Measurements from ENCODE around the gene CNTN4. TPM values are rescaled to one million over a fixed set of nuclear protein-coding genes. Genes with fewer than 3 reads are reported as not detected.

Gene CNTN4
- total RNA-seq, 1 experiment from 2014 or later, result 51.3 TPM

DNA sequence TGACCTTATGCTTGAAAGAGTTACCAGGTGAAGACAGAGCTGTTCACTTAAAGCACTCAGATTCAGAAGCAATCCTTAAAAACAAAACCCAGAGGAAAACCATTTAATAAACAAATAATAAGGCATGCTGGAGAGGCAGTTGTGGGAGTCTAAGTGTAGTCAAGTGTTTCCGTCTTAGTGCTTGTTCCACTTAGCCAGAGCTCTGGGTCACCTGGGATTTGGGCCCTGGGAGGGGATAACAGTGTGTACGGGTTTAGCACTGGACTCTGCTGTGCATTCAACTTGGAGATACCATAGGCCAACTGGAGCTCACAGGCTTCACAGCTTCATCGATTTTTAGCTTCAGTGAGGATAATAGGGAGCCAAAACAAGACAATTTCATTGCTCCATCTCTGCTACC is 444.6 kb downstream of the CNTN4 start:
- Mint-ChIP-seq H3K36me3 (ENCODE audit: insufficient read depth, unreplicated experiment) (peaks cover 10% of the 10 kb centered on the region), H3K4me3 (ENCODE audit: unreplicated experiment) (no peak overlapping the region), H3K4me1 (ENCODE audit: low read depth, unreplicated experiment) (no peaks in the 10 kb centered on the region), H3K27me3 (ENCODE audit: insufficient read depth, unreplicated experiment) (peaks cover 3% of the 10 kb centered on the region), H3K9me3 (ENCODE audit: unreplicated experiment) (peaks cover 20% of the 10 kb centered on the region), H3K27ac (ENCODE audit: unreplicated experiment) (no peak overlapping the region)
- Histone ChIP-seq H3K9me3 (peaks cover 3% of the 10 kb centered on the region; the same call in 1 of the 2 replicates), H3K4me3 (ENCODE audit: low read depth, low read length) (no peak overlapping the region), H3K27me3 (replicated peaks; ENCODE audit: control insufficient read depth, insufficient read depth, low read length) (no peaks in the 10 kb centered on the region), H3K4me1 (0 out of 2 replicates have a peak, but pooled peaks cover 4% of the 10 kb centered on the region), H3K36me3 (ENCODE audit: control insufficient read depth, insufficient read depth, low read length) (no peaks in the 10 kb centered on the region)
- ChIA-PET POLR2A (no interaction called here), CTCF (no interaction called here)
- TF ChIP-seq, protein P1, sequence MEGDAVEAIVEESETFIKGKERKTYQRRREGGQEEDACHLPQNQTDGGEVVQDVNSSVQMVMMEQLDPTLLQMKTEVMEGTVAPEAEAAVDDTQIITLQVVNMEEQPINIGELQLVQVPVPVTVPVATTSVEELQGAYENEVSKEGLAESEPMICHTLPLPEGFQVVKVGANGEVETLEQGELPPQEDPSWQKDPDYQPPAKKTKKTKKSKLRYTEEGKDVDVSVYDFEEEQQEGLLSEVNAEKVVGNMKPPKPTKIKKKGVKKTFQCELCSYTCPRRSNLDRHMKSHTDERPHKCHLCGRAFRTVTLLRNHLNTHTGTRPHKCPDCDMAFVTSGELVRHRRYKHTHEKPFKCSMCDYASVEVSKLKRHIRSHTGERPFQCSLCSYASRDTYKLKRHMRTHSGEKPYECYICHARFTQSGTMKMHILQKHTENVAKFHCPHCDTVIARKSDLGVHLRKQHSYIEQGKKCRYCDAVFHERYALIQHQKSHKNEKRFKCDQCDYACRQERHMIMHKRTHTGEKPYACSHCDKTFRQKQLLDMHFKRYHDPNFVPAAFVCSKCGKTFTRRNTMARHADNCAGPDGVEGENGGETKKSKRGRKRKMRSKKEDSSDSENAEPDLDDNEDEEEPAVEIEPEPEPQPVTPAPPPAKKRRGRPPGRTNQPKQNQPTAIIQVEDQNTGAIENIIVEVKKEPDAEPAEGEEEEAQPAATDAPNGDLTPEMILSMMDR (IDR thresholded peaks at IDR 0.05; ENCODE audit: insufficient read depth in 1 of 2, low read depth in 1 of 2, low read length in 1 of 2, severe bottlenecking in 1 of 2, unreplicated experiment in 1 of 2), result no peak
- intact Hi-C loops (cut with micrococcal nuclease; ENCODE audit: unreplicated experiment), result no loop called here
- BruUV-seq (replicated peaks), result no TSS peak
- DNase-seq, result no peak

DNA sequence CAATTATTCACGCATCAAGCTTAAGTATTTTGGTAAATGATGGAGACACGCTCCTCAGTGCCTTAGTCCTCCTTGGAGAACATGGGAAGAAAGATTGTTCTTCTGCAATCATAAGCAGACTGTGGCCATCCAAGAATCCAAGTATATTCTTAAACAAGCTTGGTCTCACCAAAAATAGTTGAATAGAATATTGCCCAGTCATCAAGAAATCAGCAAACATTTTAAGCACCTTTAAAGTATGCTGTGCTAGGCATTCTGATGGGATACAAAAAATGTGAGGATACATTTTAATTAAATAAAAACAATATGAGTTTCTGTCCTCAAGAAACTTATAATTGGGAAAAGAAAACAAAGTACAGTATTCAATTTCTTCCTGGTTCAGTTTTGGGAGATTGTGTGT is 445.5 kb downstream of the CNTN4 start:
- TF ChIP-seq, protein P1 (IDR thresholded peaks at IDR 0.05; ENCODE audit: insufficient read depth in 1 of 2, low read depth in 1 of 2, low read length in 1 of 2, severe bottlenecking in 1 of 2, unreplicated experiment in 1 of 2), result no peak
- H3K4me1 Mint-ChIP-seq (ENCODE audit: low read depth, unreplicated experiment), result no peaks in the 10 kb centered on the region
- POLR2A ChIA-PET, result no interaction called here
- H3K9me3 Mint-ChIP-seq (ENCODE audit: unreplicated experiment), result peaks cover 20% of the 10 kb centered on the region
- peaks cover 10% of the 10 kb centered on the region for H3K36me3 Mint-ChIP-seq (ENCODE audit: insufficient read depth, unreplicated experiment)
- no peak for DNase-seq
- no peaks in the 10 kb centered on the region for H3K27me3 ChIP-seq (replicated peaks; ENCODE audit: control insufficient read depth, insufficient read depth, low read length)
- no peak overlapping the region for H3K4me3 ChIP-seq (ENCODE audit: low read depth, low read length)
- no peak overlapping the region for H3K4me3 Mint-ChIP-seq (ENCODE audit: unreplicated experiment)
- H3K9me3 ChIP-seq, result peaks cover 3% of the 10 kb centered on the region; the same call in 1 of the 2 replicates
- intact Hi-C loops (cut with micrococcal nuclease; ENCODE audit: unreplicated experiment), result no loop called here
- H3K4me1 ChIP-seq, result 0 out of 2 replicates have a peak, but pooled peaks cover 4% of the 10 kb centered on the region
- no TSS peak for BruUV-seq (replicated peaks)
- no peaks in the 10 kb centered on the region for H3K36me3 ChIP-seq (ENCODE audit: control insufficient read depth, insufficient read depth, low read length)
- peaks cover 3% of the 10 kb centered on the region for H3K27me3 Mint-ChIP-seq (ENCODE audit: insufficient read depth, unreplicated experiment)
- no peak overlapping the region for H3K27ac Mint-ChIP-seq (ENCODE audit: unreplicated experiment)
- CTCF ChIA-PET, result no interaction called here

DNA sequence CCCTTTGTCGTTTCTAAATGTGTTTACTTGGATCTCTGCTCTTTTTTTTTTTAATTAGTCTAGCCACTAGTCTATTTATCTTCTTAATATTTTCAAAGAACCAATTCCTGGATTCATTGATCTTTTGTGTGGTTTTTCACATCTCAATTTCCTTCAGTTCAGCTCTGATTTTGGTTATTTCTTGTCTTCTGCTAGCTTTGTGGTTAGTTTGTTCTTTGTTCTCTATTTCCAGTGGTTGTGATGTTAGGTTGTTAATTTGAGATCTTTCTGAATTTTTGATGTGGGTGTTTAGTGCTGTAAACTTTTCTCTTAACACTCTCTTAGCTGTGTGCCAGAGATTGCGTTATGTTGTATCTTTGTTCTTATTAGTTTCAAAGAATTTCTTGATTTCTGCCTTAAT is 446.1 kb downstream of the CNTN4 start:
- Mint-ChIP-seq H3K9me3 (ENCODE audit: unreplicated experiment) (peaks cover 20% of the 10 kb centered on the region), H3K4me3 (ENCODE audit: unreplicated experiment) (no peak overlapping the region), H3K27ac (ENCODE audit: unreplicated experiment) (peak overlapping the region; percentile 45), H3K4me1 (ENCODE audit: low read depth, unreplicated experiment) (no peaks in the 10 kb centered on the region), H3K36me3 (ENCODE audit: insufficient read depth, unreplicated experiment) (peaks cover 10% of the 10 kb centered on the region), H3K27me3 (ENCODE audit: insufficient read depth, unreplicated experiment) (peaks cover 3% of the 10 kb centered on the region)
- TF ChIP-seq, protein P1 (IDR thresholded peaks at IDR 0.05; ENCODE audit: insufficient read depth in 1 of 2, low read depth in 1 of 2, low read length in 1 of 2, severe bottlenecking in 1 of 2, unreplicated experiment in 1 of 2), result no peak
- POLR2A ChIA-PET, result no interaction called here
- Histone ChIP-seq H3K36me3 (ENCODE audit: control insufficient read depth, insufficient read depth, low read length) (no peaks in the 10 kb centered on the region), H3K27me3 (replicated peaks; ENCODE audit: control insufficient read depth, insufficient read depth, low read length) (no peaks in the 10 kb centered on the region), H3K9me3 (peaks cover 3% of the 10 kb centered on the region; the same call in 1 of the 2 replicates), H3K4me1 (0 out of 2 replicates have a peak, but pooled peaks cover 4% of the 10 kb centered on the region), H3K4me3 (ENCODE audit: low read depth, low read length) (no peak overlapping the region)
- DNase-seq, result no peak
- BruUV-seq (replicated peaks), result no TSS peak
- CTCF ChIA-PET, result no interaction called here
- intact Hi-C loops (cut with micrococcal nuclease; ENCODE audit: unreplicated experiment), result no loop called here
